Measurements from ENCODE around the gene CABLES1.
"Not testable (repeated sequence)": the region's sequence is repeated elsewhere in the genome, so short reads cannot be mapped to it uniquely, and the experiment has no call there.

The CABLES1 gene

DNA sequence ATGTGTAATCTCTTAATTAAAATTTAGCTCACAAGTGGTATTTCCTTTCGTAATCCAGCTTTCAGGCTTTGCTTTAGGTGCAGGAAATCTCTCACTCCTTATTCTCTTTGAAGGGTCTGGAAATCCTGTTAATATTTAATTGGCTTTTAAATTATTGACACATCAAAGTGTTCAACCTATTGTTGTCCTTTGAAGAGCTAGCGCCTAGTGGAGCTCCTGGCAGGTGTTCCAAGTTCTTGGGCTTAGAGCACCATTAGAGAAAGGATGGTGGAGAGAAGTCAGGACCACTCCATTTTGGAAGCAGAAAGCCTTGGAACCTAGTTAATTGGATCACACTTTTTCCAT, 92.4 kb downstream of the CABLES1 start:
- no peak for DNase-seq

DNA sequence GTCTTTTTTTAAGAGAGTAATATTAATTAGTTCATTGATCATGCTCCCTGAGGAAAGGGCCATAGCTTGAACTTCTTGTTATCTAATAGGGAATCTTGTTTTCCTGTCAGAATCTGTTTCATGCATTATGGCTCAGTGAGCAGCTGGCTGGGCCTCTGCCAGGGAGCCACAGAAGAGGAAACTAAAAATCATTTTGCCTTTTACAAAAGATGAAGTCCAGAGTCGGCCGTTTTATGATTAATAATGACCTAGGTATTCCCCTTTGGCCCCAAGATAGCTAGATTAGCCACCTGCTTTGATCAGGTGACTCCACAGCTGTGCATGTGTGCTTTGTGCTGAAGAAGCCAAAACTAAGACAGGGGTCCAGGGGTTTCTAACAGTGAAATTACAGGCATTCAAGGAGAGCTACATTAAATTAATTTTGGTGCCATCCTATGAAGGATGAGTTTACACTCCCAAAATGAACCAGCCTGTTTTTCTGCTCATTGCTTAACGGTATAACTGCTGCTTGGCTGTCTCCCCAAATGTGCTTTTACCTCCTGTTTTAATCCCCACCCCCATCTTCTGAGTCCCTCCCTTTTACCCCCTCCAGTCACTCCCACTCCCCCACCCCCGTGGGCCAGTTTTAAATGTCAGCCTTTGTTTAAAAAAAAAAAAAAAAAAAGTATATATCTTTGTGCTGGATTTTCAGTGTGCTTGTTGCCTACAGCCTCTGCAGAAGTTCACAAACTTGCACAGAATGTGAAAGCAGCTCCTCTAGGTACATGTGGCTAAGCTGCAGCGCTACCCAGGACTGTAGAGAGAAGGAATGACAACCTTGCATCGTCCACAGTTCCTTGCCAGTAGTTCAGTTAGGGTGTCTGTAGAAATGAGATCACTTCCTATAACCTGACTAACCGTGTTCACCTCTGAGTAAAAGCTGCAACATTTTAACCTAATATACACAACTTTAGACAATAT, 93.1 kb downstream of the CABLES1 start:
- peak in 1 of 2 donors; percentile 21 for DNase-seq

DNA sequence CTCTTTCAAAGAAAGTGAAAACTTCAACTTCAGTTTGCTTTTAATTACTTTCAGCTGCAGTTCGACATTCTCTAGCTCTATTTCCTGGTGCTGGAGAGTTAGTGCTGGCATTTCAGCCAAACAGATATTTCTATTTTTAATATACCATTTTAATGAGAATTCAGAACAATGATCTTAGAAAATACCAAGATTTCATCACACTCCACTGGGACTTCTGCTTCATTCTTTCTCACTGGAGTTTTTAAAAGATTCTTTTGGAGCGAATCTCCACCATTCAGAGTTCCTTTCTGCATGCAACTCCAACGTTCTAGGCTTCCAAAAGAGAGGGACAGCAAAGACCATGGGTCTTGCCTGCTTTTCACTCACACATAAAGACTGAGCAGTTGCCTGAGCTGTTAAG, 94.2 kb downstream of the CABLES1 start:
- no peak for DNase-seq

DNA sequence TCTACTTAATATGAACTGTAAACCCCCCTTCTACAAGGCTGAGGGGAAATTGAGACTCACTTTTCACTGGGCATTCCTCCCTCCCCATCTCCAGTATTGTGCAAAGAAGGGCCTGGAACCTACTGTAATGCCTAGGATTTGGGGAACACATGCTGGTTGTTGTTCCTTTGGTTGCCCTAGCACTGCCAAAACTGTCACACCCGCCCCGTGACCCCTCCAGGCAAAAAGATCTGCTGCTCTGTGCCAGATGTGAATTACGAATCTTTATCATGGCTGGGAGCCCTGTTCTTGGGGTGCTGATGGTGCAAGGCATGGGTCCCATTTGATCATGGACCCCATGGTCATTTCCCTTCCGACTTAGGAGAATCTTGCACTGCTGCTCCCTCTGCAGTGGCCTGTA, 95.4 kb downstream of the CABLES1 start:
- no peak for DNase-seq

DNA sequence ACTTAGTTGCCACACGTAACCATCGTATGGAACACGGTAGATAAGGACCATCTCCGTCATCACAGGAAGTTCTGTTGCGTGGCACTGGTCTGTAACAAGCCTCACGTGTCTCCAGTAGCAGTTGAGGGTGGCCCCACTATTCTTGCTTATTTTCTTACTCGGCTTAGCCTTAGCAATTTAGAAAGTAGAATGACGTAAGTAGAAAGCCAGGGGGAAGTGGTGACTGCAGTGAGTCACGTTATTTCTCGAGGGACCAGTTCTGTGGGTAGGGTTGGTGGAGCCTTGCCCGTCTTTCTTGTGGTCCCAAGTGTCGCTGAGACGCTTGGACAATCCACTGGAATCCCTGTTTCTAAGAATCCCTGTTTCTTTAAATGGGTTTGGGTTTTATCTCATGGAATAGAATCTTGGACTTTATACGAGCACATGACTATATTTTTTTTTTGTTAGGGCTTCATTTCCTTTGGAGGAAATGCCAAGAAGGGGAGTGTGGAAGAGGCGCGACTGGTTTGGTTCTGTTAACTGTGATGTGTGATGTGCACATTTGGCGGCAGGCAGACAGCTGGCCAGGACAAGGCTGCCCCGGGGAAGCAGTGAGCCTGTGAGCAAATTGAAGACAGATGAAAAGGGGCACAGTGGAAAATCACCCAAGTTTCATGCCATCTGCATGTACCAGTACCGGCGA, 96.2 kb downstream of the CABLES1 start:
- DNase-seq, result peak; percentile 60 to 65

DNA sequence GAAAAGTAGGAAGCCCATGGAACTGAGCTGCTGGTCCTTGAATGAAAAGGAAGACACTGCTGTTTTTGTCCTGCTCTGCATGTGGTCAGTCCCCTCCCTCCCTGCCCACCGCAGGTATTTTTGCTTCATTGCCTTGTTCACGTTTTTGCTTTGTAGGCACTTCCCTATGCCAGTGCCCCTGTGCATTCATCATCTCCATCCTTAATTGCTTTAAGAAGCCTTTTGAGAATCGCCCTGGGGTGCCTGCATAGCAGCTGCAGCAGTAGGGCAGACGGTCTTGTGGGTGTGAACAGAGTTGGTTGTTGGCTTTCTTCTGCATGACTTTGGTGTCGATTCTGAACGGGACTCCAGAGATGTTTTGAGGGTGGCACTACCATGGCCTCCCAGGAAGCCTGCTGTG, 97.0 kb downstream of the CABLES1 start:
- no peak for DNase-seq

DNA sequence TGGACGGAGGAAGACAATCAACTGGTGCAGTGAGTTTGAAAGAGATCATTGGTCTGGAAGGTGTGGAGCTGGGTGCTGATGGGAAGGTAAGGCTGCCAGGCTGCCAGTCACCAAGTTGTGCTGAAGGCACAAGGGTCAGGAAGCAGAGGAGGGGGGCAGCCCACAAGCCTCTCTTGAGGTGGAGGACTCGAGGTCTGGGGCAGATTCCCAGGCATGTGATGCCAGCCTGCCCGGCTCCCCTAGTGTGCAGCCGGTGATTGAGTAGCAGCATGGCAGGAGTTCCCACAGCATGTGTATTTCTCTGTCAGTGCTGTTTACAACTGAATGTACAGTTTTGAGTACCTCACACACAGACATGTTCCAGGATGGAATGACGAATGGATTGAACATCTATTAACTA, 99.3 kb downstream of the CABLES1 start:
- no peak for DNase-seq

DNA sequence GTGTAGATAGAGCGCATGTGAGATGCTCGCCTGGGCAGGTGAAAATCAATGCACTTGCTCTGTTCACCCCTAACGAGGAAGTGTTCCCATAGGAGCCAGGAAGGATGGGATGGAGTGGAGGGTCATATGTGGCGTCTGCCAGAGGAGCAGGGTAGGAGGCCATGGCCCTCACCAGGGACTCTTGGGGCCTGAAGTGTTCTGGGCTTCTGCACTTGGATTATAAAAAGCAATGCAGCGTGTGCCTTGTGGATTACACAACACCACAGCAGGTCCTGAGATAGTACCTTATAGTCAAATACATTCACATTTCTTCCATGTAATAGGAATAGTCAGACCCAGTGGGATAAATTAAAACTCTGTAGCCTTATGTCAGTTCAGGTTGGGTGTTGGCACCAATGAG, 100.1 kb downstream of the CABLES1 start:
- DNase-seq, result no peak

DNA sequence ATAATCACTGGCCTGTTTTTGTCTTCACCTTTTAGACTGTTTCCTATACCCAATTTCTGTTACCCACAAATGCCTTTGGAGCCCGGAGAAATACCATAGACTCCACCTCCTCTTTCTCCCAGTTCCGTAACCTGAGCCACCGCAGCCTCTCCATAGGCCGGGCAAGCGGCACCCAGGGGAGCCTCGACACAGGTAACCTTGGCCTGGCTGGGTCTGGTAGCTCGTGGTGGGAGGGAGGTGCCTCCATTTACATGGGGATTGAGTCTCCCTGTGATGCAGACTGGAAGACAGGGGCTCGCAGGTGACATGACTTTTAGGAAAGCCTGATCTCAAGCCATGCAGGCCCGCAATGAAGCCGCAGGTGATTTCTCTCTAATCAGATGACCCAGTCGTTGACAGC, 100.6 kb downstream of the CABLES1 start:
- no peak for DNase-seq

DNA sequence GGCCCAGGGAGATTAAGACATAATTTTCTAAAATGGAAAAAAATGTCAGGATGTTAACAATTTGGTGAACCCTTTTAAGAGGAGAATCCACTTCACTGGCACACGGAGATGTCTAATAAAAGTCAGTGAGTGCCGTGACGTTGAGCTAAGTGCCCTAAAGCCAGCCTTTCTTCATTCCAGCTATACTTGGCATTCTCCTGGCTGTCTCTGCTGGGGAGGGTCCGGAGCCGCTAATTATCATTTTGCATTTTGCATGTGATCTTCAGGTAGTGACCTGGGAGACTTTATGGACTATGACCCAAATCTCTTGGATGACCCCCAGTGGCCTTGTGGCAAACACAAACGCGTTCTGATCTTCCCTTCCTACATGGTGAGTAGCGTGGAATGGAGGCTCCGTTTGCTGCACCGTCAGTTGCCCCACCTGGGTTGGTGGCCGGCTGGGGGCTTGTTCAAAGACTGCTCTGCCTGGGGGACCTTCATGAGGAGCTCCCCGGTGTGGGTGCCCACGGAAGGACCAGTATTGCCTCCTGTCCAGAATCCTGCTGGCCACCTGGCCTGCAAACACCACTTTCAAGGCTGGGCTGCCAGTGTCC, 101.7 kb downstream of the CABLES1 start:
- no peak for DNase-seq

DNA sequence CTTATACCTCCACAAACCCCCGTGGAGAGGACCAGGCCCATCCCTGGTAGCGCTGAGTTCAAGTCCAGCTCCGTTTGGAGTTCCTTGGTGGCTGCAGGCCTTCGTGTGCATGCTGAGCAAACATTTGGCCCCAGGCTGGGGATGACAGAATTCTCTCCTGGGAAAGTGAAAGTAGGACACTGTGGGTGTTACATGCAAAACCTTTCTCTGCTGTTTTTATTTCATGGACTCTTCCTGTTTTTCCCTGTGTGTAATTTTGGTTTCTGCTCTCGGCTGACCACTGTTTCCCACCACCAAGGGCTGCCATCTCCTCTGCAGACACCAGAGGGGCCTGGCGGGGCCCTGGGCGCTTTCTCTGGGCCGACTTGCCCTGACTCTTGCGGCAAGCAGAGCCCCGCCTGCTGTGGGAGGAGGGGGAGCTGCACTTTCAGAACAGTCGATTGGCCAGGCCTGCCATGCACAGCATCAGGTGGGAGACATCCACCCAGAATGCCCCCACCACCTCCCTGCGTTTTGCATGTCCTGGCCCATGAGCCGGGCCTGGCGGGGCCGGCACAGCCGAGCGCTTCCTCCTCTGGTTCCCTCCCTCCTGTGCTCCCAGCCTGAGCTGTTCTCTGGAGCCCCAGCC, 102.4 kb downstream of the CABLES1 start:
- DNase-seq, result peak; percentile 19 to 23

DNA sequence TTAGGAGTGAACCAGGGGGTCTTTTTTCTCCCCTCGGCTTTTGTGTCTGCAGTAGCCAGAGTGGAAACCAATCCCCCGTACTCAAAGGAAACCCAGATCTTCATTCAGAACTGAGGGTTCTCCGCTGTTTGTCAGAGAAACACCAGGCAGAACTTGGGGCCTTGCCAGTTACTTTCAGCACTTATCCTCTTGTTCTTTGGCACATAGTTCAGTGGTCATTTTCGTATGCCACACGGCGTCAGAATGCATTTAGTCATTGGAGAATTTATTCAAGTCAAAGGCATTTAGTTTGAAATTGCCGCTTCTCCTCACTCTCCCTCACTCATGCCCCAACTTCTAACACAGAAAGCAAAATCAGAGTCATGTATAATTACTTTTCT, 102.9 kb downstream of the CABLES1 start:
- DNase-seq, result no peak

DNA sequence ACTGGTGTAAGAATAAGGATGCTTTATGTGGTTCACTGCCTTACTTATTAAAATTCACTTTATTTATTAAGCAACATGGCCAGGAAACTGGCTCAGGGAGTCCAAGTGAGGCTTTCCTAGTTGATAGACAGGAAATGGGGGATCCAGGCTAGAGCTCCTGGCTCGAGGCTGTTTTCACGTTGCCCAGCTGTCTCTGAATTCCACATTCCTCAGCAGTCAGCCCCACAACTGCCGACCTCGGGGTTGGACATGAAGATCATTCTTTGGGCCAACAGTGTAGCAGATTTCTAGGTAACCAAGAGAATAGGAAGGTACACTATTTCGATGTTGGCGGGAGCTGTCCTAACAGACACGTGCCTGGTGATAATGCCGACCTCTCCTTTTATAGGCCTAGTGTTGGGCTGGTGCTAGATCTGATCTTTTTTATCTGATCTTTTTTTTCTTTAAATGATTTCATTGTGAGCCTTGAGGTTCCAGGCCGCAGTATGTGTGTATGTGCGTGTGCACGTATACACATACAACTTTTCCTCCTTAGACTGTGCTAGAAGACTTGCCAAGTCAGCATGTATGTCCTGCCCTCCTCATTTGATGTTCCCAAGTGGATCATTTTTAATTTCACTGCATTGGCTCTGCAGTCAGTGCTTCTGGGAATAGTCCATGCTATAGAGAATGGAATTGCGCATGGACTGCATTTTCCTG, 103.5 kb downstream of the CABLES1 start:
- DNase-seq, result no peak

DNA sequence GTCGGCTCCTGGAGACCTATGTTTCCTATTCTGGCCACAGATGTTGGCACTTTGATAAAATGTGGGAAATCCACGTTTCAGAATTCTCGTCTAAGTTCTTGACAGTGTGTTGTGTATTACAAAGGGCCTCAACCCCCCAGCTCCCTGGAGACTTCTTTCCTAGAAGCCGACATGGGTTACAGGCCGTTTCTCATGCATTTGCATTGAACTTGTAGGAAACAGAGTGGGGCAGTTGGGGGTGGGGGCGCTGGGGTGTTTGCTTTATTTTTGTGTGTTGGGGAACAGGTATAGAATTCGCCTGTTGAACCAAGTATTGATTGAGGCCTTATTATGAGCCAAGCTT, 104.0 kb downstream of the CABLES1 start:
- no peak for DNase-seq

DNA sequence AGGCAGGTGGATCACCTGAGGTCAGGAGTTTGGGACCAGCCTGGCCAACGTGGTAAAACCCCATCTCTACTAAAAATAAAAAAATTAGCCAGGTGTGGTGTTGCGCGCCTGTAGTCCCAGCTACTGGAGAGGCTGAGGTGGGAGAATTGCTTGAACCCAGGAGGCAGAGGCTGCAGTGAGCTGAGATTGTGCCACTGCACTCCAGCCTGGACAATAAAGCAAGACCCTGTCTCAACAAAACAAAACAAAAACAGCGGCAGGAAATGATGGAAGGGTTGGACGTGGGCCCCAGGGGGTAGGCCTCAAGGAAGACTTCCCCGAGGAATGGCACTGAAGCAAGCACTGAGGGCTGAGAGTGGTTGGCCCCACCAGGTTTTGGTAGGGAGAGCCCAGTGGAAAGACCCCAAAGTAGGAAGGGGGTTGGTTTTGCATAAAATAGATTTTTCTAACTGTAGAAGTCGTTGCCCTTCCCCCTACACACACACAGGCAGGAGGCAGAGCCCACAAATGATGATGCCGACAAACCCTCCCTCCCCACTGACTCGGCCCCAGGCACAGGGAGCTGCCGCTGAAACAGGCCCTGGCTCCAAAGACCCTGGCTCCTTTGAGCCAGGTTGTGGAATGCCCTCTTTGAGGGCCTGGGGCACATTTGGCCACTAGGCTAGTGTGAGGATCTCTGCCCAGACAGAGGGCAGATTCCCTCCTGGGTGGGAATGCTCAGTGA, 104.8 kb downstream of the CABLES1 start:
- DNase-seq, result no peak

DNA sequence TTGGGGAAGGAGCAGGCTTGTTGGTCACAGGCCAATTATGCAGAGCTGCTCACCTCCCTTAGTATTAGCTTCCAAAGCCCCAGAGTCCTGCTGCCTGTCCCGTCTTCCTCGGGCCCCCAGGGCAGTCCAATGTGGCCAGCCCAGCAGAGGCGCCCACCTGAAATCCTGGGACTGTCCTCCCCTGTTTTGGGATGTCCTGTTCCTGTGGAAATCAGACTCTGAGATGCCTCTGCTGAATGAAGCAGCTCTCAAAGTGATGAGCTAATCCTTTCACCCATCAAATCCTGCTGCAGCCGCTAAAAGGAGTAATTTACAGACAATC, 105.3 kb downstream of the CABLES1 start:
- DNase-seq, result no peak

DNA sequence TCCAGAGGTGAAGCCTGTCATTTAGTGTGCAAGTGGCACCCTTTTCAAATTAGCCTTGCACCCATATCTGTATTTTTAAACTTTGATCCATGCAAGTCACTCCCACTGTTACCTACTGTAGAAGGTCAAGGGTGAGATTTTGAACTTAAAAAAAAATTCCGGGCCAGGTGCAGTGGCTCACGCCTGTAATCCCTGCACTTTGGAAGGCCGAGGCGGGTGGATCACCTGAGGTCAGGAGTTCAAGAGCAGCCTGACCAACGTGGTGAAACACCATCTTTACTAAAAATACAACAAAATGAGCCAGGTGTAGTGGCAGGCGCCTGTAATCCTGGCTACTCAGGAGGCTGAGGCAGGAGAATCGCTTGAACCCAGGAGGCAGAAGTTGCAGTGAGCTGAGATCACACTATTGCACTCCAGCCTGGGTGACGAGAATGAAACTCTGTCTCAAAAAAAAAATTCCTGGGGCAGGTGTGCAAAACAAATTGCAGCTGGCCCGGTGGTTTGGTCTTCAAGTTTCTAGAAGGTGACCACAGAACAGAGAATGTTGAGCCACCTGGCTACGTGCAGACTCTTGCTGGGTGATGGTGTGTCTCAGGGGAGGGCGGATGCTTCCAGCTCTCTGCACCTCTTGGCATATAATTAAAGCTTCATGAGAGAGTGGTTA, 106.7 kb downstream of the CABLES1 start:
- not testable (repeated sequence) for DNase-seq

DNA sequence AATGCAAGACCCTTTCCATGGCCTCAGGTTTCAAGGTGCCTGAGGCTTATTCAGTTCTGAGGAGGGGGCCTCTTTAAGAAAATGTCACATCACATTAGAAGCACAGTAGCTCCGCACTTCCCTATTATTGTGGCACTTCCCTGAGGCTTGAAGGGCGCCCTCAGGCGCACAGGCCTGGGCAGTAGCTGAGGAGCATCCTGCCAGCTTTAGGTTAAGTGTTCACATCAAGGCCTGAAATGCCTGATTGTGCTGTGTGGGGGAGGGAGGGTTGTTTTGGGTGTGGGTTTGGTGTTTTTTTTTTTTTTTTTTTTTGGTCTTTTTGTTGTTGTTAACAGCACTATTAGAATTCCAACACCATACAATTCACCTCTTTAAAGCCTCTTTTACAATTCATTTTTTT, 107.9 kb downstream of the CABLES1 start:
- no peak for DNase-seq

DNA sequence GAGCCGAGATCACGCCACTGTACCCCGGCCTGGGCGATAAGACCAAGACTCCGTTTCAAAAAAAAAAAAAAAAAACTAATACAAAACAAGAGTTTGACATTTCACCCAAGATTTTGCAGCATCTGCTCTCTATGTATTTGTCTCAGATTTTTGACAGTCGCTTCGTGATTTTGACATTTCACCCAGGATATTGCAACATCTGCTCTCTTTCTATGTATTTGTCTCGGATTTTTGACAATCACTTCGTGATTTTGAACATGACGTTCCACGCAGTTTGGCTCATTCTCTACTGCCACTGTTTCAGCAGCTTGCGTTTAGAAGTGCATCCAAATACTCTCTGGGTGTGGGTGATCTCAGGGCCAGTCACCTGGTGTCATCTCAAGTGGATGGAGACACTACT, 108.5 kb downstream of the CABLES1 start:
- no peak for DNase-seq

DNA sequence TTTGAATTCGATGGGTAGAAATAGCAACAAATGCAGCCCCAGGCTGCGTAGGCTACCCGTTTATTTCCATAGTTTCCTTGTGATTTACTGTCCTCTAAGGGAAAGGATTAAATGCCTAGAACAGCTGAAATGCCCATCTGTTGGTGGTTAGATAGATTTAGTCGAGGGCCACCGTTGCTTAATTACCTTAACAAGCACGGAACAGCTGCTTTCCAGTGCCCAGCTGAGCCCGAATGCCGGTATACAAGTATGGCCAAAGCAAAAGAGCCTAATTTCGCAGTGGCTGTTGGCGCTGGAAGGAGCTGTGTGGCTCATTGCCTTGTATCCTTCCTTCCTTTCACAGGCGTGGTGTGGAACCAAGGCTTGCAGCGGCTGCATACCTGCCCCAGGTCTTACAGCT, 109.1 kb downstream of the CABLES1 start:
- DNase-seq, result no peak

DNA sequence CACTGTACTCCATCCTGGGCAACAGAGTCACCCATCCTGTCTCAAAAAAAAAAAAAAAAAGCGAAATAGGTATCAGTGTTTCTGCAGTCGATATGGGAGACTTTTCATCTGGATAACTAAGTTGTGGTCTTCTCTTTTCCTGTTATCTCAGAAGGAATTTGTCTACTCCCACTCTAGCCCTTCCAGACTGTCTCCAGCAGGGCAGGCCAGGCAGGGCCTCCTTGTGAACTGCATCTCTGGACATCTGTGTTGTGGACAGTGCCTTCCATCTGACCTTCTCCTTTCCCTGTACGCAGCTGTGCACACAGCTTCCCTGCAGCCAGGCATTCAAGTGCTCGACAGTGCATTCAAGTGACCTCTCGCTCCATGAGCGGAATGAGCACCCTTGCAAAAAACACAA, 110.2 kb downstream of the CABLES1 start:
- no peak for DNase-seq

DNA sequence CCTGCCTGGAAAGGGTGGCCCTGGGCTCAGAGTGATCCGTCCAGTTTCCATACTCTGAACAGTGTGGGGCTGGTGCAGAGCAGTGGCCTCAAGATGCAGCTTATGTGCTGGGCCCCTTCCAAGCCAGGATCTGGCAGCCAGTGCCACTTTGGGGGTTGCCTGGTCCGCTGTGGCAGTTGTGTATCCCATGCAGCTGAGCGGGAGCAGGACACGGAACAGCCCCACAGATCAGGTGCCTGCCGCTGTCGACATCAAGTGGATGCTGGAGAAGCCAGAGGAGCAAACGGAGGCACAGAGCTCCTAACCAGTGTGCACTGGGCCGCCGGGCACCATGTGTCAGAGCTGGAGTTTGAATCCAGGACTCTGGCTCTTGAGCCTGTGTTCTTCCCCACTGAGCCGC, 112.0 kb downstream of the CABLES1 start:
- no peak for DNase-seq

Data from activated CD4-positive, alpha-beta T cell treated with anti-CD3 and anti-CD28 coated beads for 4 hours (primary cell).